SU-DHL-6 (cell line): Measurements from ENCODE around the gene DCC.

ENCODE experiments used
- H2AFZ ChIP-seq: fragments of 200-600 bp; sonication (generic); 2 replicates; pipeline ENCODE4 v1.6.1; 2014; ENCODE audit warnings: low read depth, mild to moderate bottlenecking, moderate library complexity, mixed read lengths, antibody characterized with exemption, low read length; ENCODE audit not compliant: severe bottlenecking
- H3F3A ChIP-seq: fragments of 200-600 bp; shearing (Covaris generic); 2 replicates; pipeline ENCODE4 v1.6.0; 2016; ENCODE audit warnings: antibody characterized with exemption, mild to moderate bottlenecking; ENCODE audit not compliant: insufficient read depth
- H3K27ac ChIP-seq: fragments of 200-600 bp; sonication (generic); 2 replicates; pipeline ENCODE4 v1.5.1; 2016; ENCODE audit warnings: low read depth, mild to moderate bottlenecking, low read length, moderate library complexity, mixed read lengths
- H3K27me3 ChIP-seq: fragments of 200-600 bp; sonication (generic), shearing (Covaris generic); 2 replicates; pipeline ENCODE4 v1.6.0; 2014; ENCODE audit warnings: mild to moderate bottlenecking, low read length
- H3K36me3 ChIP-seq: fragments of 200-600 bp; sonication (generic); 2 replicates; pipeline ENCODE4 v1.6.1; 2014; ENCODE audit warnings: mild to moderate bottlenecking, low read length, mixed read lengths
- H3K4me2 ChIP-seq: fragments of 300-600, 200-600 bp; shearing (Covaris generic), sonication (generic); 2 replicates; pipeline ENCODE4 v1.6.0; 2014; ENCODE audit warnings: low read length, low read depth, mild to moderate bottlenecking; ENCODE audit not compliant: poor library complexity, severe bottlenecking
- H3K4me3 ChIP-seq: fragments of 200-600 bp; sonication (generic); 2 replicates; pipeline ENCODE4 v1.5.1; 2014; ENCODE audit warnings: antibody characterized with exemption, low read length, mild to moderate bottlenecking, mixed read lengths; ENCODE audit not compliant: insufficient read depth, poor library complexity, severe bottlenecking
- H3K79me2 ChIP-seq: fragments of 200-600 bp; sonication (generic); 2 replicates; pipeline ENCODE4 v1.6.1; 2014; ENCODE audit warnings: mild to moderate bottlenecking, low read length, moderate library complexity; ENCODE audit not compliant: insufficient read depth
- H3K9ac ChIP-seq: fragments of 200-600 bp; sonication (generic); 2 replicates; pipeline ENCODE4 v1.7.0; 2014; ENCODE audit warnings: mild to moderate bottlenecking, low read length
- H3K9me2 ChIP-seq: fragments of 200-600 bp; sonication (generic); replicated peaks from 2 replicates; pipeline ENCODE4 v1.6.1; 2014; ENCODE audit warnings: low read length; ENCODE audit not compliant: insufficient read depth
- H3K9me3 ChIP-seq: fragments of 200-600 bp; sonication (generic); 2 replicates; pipeline ENCODE4 v1.6.1; 2014; ENCODE audit warnings: low read length, mixed read lengths; ENCODE audit not compliant: insufficient read depth
- H4K20me1 ChIP-seq: fragments of 200-600 bp; sonication (generic); 2 replicates; pipeline ENCODE4 v1.6.1; 2014; ENCODE audit warnings: low read depth, mild to moderate bottlenecking, antibody characterized with exemption, low read length, moderate library complexity, mixed read lengths
- CTCF ChIP-seq: fragments of 200-600 bp; sonication (generic); IDR thresholded peaks from one replicate; pipeline ENCODE4 v1.5.1; 2017; ENCODE audit warnings: antibody characterized with exemption, mild to moderate bottlenecking, low read length, moderate library complexity; ENCODE audit not compliant: insufficient read depth, poor library complexity, severe bottlenecking
- EZH2phosphoT487 ChIP-seq: fragments of 200-600 bp; sonication (generic), shearing (Covaris generic); conservative IDR thresholded peaks from 2 replicates; pipeline ENCODE4 v1.6.1; 2018; ENCODE audit warnings: mild to moderate bottlenecking, antibody characterized with exemption, low read length, moderate library complexity, mixed read lengths

Gene DCC

GRCh38 chr18:52452427-52452826 is 112.4 kb downstream of the DCC start:
- Histone ChIP-seq H2AFZ (no peak overlapping the region), H3F3A (no peaks in the 10 kb centered on the region), H4K20me1 (no peaks in the 10 kb centered on the region), H3K27me3 (no peaks in the 10 kb centered on the region), H3K27ac (no peak overlapping the region), H3K4me2 (no peak overlapping the region), H3K9ac (no peak overlapping the region), H3K79me2 (no peaks in the 10 kb centered on the region), H3K4me3 (no peak overlapping the region), H3K9me3 (no peaks in the 10 kb centered on the region), H3K36me3 (no peaks in the 10 kb centered on the region), H3K9me2 (no peaks in the 10 kb centered on the region)
- no peak for TF ChIP-seq EZH2phosphoT487
- TF ChIP-seq CTCF, result no peak

GRCh38 chr18:52459890-52460289 is 119.9 kb downstream of the DCC start:
- Histone ChIP-seq H3K27me3 (no peaks in the 10 kb centered on the region), H3F3A (no peaks in the 10 kb centered on the region), H3K4me2 (no peak overlapping the region), H3K4me3 (no peak overlapping the region), H3K9me2 (no peaks in the 10 kb centered on the region), H3K36me3 (no peaks in the 10 kb centered on the region), H3K27ac (no peak overlapping the region), H3K9ac (no peak overlapping the region), H3K9me3 (no peaks in the 10 kb centered on the region), H3K79me2 (no peaks in the 10 kb centered on the region), H4K20me1 (no peaks in the 10 kb centered on the region), H2AFZ (no peak overlapping the region)
- TF ChIP-seq CTCF, result no peak
- TF ChIP-seq EZH2phosphoT487, result no peak

GRCh38 chr18:52462853-52463252 is 122.9 kb downstream of the DCC start:
- H3K9ac ChIP-seq, result no peak overlapping the region
- no peaks in the 10 kb centered on the region for H3K9me2 ChIP-seq
- H3K36me3 ChIP-seq, result no peaks in the 10 kb centered on the region
- H3K27me3 ChIP-seq, result no peaks in the 10 kb centered on the region
- no peaks in the 10 kb centered on the region for H3F3A ChIP-seq
- no peaks in the 10 kb centered on the region for H3K9me3 ChIP-seq
- no peak overlapping the region for H3K4me3 ChIP-seq
- H2AFZ ChIP-seq, result no peak overlapping the region
- no peaks in the 10 kb centered on the region for H3K79me2 ChIP-seq
- H4K20me1 ChIP-seq, result no peaks in the 10 kb centered on the region
- TF ChIP-seq CTCF (no peak), EZH2phosphoT487 (no peak)
- no peak overlapping the region for H3K4me2 ChIP-seq
- no peak overlapping the region for H3K27ac ChIP-seq
